Mesodermal cell (in vitro differentiated cells): ENCODE results near the gene PLXDC1.
"Not testable (repeated sequence)": the region's sequence is repeated elsewhere in the genome, so short reads cannot be mapped to it uniquely, and the experiment has no call there.

Experiments used
- H3K27ac ChIP-seq: 2 replicates; pipeline ENCODE4 v1.7.0; 2013; ENCODE audit warnings: mild to moderate bottlenecking, low read depth, low read length, moderate library complexity; ENCODE audit not compliant: severe bottlenecking
- H3K36me3 ChIP-seq: 2 replicates; pipeline ENCODE4 v1.7.1; 2013; ENCODE audit warnings: mild to moderate bottlenecking, low read length, moderate library complexity; ENCODE audit not compliant: control insufficient read depth, insufficient read depth
- H3K4me1 ChIP-seq: one replicate; pipeline ENCODE4 v1.7.1; 2013; ENCODE audit warnings: mild to moderate bottlenecking, low read length; ENCODE audit not compliant: insufficient read depth, control insufficient read depth, poor library complexity, severe bottlenecking
- H3K4me3 ChIP-seq: 2 replicates; pipeline ENCODE4 v1.7.0; 2013; ENCODE audit warnings: low read length, control low read depth, mild to moderate bottlenecking; ENCODE audit not compliant: insufficient read depth, poor library complexity, severe bottlenecking; ENCODE audit errors: extremely low read depth
- H3K9me3 ChIP-seq: 2 replicates; pipeline ENCODE4 v1.7.1; 2013; ENCODE audit warnings: mild to moderate bottlenecking, low read length, moderate library complexity; ENCODE audit not compliant: control insufficient read depth
- WGBS, 2 experiments: methylation state at CpG; one replicate each; pipeline ENCODE4 v1.1.5; 2013; ENCODE audit warnings: missing lambda C conversion rate in 2 of 2; ENCODE audit not compliant: insufficient coverage in 2 of 2; 5-methylcytosine and 5-hydroxymethylcytosine counted together

PLXDC1 gene

DNA sequence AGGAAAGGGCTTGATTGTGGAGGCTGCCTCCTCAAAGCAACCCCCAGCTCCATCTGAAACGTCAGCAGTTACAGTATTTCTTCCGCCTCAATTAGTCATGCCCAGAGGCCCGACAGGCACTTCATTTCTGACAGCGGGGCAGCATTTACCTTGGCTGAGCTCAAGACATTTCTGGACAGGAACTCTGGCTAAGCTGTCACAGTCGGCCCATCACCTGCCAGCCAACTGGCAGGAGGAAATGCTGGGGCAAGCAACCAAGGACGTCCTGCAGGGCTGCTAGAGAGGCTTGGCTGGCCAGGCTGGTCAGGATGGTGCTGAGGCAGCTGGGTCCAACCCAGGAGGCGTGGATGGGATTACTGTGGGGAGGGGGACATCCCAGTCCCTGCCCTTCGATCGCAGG lies 27.8 kb downstream of the PLXDC1 start:
- Histone ChIP-seq H3K27ac (no peak overlapping the region), H3K9me3 (no peaks in the 10 kb centered on the region), H3K4me1 (no peaks in the 10 kb centered on the region), H3K36me3 (no peaks in the 10 kb centered on the region), H3K4me3 (no peak overlapping the region)
- 90% methylated on average over 4 to 9 of the region's 9 CpGs for WGBS, 2 experiments

DNA sequence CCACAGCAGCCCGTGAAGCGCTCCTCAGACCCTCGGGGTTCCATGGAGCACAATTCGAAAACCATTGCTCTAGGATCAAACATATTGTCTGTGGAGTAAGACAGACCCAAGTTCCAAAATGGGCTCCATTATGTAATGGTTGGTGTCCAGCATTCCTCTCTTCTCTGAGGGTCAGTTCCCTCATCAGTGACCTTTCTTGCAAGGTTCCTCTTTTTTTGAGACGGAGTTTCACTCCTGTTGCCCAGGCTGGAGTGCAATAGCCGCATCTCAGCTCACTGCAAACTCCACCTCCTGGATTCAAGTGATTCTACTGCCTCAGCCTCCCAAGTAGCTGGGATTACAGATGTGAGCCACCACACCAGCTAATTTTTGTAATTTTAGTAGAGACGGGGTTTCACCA lies 28.4 kb downstream of the PLXDC1 start:
- H3K4me3 ChIP-seq, result no peak overlapping the region
- H3K36me3 ChIP-seq, result no peaks in the 10 kb centered on the region
- no peaks in the 10 kb centered on the region for H3K4me1 ChIP-seq
- 93 to 95% methylated on average over 5 to 6 of the region's 7 CpGs for WGBS, 2 experiments
- H3K9me3 ChIP-seq, result no peaks in the 10 kb centered on the region
- H3K27ac ChIP-seq, result no peak overlapping the region

DNA sequence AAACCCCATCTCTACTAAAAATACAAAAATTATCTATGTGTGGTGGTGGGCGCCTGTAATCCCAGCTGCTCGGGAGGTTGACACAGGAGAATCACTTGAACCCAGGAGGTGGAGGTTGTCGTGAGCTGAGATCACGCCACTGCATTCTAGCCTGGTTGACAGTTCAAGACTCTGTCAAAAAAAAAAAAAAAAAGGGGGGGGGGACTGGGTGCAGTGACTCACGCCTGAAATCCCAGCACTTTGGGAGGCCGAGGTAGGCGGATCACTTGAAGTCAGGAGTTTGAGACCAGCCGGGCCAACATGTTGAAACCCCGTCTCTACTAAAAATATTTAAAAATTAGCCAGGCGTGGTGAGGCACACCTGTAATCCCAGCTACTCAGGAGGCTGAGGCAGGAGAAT lies 29.5 kb downstream of the PLXDC1 start:
- H3K9me3 ChIP-seq, H3K4me1 ChIP-seq, H3K27ac ChIP-seq, H3K36me3 ChIP-seq, H3K4me3 ChIP-seq: not testable (repeated sequence)
- 92 to 96% methylated on average over 4 to 7 of the region's 10 CpGs for WGBS, 2 experiments

DNA sequence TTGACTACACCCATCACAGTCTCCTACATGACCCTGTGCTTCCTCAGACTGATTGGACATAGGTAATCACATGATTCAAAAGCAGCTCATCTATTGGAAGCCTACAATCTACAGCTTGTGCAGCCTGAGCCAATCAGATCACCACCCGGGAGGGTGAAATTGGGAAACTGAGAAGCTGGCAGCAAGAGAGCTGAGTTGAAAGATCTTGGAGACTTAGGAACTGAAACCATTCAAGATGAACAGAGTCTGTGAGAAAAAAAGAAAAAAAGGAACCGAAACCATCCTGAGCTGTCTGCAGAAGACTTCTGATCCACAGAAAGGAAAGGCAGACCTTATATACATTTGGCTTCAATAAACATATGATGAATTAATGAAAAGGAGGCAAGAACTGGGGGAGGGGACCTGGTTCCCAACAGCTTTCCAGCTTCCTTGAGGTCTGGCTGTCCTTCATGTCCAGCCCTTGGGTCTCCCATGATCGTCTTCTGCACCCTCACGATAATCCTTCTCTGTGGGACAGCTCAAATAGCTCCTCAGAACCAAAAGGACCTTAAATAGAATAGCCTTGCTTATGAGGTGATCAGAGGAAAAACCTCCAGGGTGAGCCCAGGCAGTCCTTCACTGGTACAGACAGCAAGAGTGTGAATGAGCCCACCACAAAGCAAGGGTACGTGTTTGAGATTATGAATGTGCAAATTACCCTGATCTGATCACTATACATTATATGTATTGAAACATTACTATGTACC lies 32.6 kb downstream of the PLXDC1 start:
- WGBS, 2 experiments, result 100% methylated on average over 2 to 3 of the region's 5 CpGs
- no peaks in the 10 kb centered on the region for H3K36me3 ChIP-seq
- H3K9me3 ChIP-seq, result no peaks in the 10 kb centered on the region
- peaks cover 5% of the 10 kb centered on the region for H3K4me1 ChIP-seq
- no peak overlapping the region for H3K27ac ChIP-seq
- H3K4me3 ChIP-seq, result no peak overlapping the region

DNA sequence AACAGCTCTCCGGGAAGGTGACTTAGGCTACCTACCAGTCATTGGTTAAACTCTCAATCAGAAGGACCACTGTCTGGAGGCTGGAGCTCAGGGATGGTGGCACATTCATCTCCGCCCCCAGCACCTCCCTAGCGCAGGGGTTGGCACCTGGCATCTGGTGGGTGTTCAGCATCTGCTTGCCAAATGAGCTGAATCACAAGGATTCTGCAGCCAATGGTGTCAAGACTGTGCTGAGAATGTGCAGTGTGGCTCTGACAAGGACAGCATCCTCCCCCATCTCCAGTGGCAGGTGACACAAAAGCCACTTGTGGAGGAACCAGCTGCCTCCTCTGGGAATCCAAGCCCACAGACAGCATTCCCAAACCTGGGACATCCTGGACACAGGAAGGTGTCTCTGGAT lies 35.2 kb downstream of the PLXDC1 start:
- 94 to 96% methylated on average over 3 of the region's 3 CpGs for WGBS, 2 experiments
- Histone ChIP-seq H3K4me3 (no peak overlapping the region), H3K9me3 (no peaks in the 10 kb centered on the region), H3K4me1 (peaks cover 5% of the 10 kb centered on the region), H3K36me3 (no peaks in the 10 kb centered on the region), H3K27ac (no peak overlapping the region)

DNA sequence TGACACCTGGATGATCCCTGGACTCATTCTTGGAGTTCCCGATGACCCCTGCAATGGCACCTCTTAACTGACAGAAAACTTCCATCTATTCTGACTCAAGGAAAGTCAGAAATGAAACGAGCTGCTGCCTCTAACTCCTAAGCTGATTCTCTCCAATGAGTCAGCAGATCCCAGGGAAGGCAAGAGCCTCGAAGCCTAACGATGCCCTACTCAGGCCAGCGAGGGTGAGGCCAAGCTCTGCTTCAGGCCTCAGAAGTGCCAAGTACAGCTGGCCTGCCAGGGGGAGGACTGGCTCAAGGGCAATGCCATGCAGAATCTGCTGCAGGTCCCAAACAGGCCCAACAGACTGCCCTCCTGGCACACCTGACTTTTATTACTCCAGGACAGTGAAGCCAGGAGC lies 36.3 kb downstream of the PLXDC1 start:
- WGBS, 2 experiments, result 80 to 87% methylated on average over 5 of the region's 5 CpGs
- Histone ChIP-seq H3K4me1 (peaks cover 5% of the 10 kb centered on the region), H3K36me3 (no peaks in the 10 kb centered on the region), H3K4me3 (no peak overlapping the region), H3K9me3 (no peaks in the 10 kb centered on the region), H3K27ac (no peak overlapping the region)

DNA sequence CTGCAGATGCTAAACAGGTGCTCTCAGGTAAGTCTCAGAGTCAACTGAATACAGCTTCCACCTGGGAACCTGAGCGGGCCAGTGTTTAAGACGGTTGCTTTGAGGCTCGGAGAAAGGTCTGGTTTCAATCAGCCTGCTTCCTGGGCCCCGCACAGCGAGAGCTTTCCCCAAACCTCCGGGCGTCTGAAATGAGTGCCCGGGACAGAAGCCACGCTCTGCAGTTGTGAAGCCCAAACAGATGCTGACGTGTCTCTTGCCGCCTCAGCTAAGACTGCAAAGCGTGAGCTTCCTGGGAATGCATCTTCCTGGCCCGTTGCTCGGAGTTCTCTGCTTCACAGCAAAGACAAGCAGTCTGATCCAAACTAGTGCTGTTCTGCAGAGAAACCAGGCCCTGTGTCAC lies 36.7 kb downstream of the PLXDC1 start:
- WGBS, 2 experiments, result 90 to 95% methylated on average over 14 of the region's 14 CpGs
- H3K9me3 ChIP-seq, result no peaks in the 10 kb centered on the region
- H3K4me3 ChIP-seq, result no peak overlapping the region
- no peak overlapping the region for H3K27ac ChIP-seq
- H3K4me1 ChIP-seq, result peaks cover 5% of the 10 kb centered on the region
- H3K36me3 ChIP-seq, result no peaks in the 10 kb centered on the region

DNA sequence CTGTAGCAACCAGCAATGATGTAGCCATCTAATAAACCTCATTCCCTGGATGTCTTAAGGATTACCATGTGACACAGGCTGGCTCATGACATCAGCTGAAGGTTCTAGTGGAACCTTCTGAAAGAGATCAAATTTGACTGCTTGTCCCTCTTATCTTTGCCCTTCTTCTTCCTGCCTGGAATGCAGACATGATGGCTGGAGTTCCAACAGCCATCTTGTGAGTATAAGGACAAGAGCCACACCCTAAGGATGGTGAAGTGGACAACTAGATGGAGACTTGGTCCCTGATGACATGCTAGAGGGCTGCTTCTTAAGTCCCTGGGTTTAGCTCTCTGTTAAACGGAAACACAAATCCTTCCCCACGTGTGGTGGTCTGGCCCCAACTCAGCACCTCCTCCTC lies 37.6 kb downstream of the PLXDC1 start:
- Histone ChIP-seq H3K4me1 (peaks cover 5% of the 10 kb centered on the region), H3K4me3 (no peak overlapping the region), H3K27ac (no peak overlapping the region), H3K9me3 (no peaks in the 10 kb centered on the region), H3K36me3 (no peaks in the 10 kb centered on the region)
- WGBS, 2 experiments, result 85 to 94% methylated on average over 2 of the region's 2 CpGs

DNA sequence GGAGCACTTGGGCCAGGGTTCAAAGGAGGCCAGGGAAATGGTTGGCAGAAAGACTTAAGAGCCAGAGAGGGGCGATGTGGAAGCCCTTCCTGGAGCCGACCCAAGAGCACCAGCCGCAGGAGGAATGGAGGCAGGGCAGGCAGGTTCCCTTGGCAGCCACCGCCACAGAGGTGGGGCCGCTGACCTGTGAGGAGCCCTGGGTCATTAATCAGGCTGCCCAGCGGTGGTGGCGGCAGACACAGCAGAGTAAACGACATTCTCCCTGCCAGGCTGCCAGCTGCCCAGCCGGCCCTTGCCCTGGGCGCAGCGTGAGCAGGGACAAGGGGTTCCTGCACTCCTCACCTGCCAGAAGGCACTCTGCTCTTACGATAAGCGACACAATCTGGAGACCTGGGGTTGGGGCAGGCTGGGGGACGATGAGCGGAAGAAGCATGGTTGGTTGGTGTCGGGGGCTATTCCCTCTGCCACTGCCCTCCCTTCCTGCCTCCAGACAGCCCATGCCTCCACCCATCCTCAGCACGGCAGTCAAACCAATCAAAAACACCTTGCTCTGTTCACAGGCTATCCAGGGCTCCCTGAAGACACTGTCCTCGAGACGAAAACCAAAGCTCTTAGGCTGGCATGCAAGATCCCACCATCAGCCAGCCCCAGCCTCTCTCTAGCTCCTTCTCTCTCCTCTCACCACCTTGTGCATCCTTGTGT lies 40.9 kb downstream of the PLXDC1 start:
- no peak overlapping the region for H3K4me3 ChIP-seq
- H3K4me1 ChIP-seq, result peaks cover 5% of the 10 kb centered on the region
- H3K36me3 ChIP-seq, result no peaks in the 10 kb centered on the region
- no peaks in the 10 kb centered on the region for H3K9me3 ChIP-seq
- H3K27ac ChIP-seq, result no peak overlapping the region
- whole genome bisulfite sequencing, 2 experiments, result 81 to 90% methylated on average over 14 to 18 of the region's 19 CpGs

DNA sequence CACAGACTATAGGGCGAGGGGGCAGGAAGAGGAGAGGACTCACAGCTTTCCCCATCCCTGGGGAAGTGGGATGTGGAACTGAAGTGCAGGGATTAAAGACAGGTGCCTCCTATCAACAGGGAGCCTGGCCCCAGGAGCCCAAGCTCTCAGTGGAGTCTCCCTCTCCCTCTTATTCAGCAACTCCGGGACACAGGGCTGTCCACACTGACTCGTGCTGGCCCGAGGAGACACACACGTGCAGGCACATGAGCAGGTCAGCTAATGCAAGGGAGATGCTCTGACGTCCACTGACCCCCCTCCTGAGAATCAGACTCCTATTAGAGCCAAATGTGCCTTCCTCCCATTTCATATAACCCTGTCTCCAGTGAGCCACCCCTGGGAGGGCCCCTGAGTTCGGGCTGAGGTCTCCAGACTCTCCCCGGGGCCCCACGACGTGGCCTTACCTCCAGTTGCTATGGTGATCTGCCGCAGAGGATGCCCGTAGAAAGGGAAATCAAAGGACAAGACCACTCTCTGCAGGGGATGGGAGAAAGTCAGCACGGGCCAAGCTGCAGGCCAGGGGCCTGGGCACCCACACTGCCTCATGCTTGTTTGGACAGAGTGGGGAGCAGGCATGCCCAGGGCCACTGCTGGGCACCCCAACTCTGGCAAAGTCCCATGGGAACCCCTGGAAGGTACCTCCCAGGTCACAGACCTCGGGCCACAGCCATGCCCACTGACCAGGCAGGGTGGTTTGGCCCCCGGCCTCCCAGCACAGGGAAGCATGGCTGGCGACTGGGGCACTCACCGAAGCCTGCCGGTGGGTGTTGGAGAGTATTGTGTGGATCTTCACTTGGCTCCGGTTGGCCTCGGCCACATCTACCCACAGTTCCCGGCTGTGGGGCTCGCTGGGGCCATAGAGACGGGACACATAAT lies 42.7 kb downstream of the PLXDC1 start:
- Histone ChIP-seq H3K27ac (no peak overlapping the region), H3K36me3 (no peaks in the 10 kb centered on the region), H3K9me3 (no peaks in the 10 kb centered on the region), H3K4me3 (no peak overlapping the region), H3K4me1 (peaks cover 3% of the 10 kb centered on the region)
- WGBS, 2 experiments, result 86 to 88% methylated on average over 22 to 23 of the region's 23 CpGs
